Neural progenitor cell (in vitro differentiated cells): ENCODE measurements around the gene SLC19A3.

Source experiments
- EZH2 ChIP-seq: fragments of 200-600 bp; sonication (generic); IDR thresholded peaks from 2 replicates; pipeline ENCODE4 v1.6.1; 2017; ENCODE audit warnings: antibody characterized with exemption, mild to moderate bottlenecking, moderate library complexity
- EZH2phosphoT487 ChIP-seq: fragments of 200-600 bp; sonication (generic); IDR thresholded peaks from 2 replicates; pipeline ENCODE4 v1.6.1; 2017; ENCODE audit warnings: antibody characterized with exemption
- TF ChIP-seq, protein P1 (sequence below): fragments of 200-600 bp; sonication (generic); IDR thresholded peaks from 2 replicates; pipeline ENCODE4 v1.5.1; 2017; ENCODE audit warnings: antibody characterized with exemption, mild to moderate bottlenecking

DNA sequence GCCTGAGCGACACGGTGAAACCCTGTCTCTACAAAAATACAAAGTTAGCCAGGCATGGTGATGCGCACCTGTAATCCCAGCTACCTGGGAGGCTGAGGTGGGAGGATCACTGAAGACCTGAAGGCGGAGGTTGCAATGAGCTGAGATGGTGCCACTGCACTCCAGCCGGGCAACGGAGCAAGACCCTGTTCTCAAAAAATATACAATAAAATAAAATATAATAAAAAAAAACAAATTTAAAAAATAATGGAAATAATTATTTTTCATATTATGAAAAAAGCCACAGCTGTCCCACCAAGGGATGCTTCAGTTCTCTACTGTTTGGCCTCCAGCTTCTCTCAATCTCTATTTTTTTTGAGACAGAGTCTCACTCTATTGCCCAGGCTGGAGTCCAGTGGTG, 10.4 kb downstream of the SLC19A3 start:
- TF ChIP-seq EZH2 (no peak), EZH2phosphoT487 (no peak)
- TF ChIP-seq, protein P1, sequence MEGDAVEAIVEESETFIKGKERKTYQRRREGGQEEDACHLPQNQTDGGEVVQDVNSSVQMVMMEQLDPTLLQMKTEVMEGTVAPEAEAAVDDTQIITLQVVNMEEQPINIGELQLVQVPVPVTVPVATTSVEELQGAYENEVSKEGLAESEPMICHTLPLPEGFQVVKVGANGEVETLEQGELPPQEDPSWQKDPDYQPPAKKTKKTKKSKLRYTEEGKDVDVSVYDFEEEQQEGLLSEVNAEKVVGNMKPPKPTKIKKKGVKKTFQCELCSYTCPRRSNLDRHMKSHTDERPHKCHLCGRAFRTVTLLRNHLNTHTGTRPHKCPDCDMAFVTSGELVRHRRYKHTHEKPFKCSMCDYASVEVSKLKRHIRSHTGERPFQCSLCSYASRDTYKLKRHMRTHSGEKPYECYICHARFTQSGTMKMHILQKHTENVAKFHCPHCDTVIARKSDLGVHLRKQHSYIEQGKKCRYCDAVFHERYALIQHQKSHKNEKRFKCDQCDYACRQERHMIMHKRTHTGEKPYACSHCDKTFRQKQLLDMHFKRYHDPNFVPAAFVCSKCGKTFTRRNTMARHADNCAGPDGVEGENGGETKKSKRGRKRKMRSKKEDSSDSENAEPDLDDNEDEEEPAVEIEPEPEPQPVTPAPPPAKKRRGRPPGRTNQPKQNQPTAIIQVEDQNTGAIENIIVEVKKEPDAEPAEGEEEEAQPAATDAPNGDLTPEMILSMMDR = no peak
